Smooth muscle cell (in vitro differentiated cells): ENCODE measurements around the gene FOXI2. TPM values are rescaled to one million over a fixed set of nuclear protein-coding genes. Genes with fewer than 3 reads are reported as not detected.

Experiments used
- DNase-seq: peaks from one replicate; lab custom pipeline; 2025; ENCODE audit not compliant: unreplicated experiment; lab: John Stamatoyannopoulos, UW
- H2AFZ ChIP-seq: fragments of 200-600 bp; sonication (generic); 2 replicates; pipeline ENCODE4 v1.6.0; 2016; ENCODE audit warnings: antibody characterized with exemption, low read depth, mild to moderate bottlenecking
- H3F3A ChIP-seq: fragments of 200-600 bp; sonication (generic); 2 replicates; pipeline ENCODE4 v1.6.0; 2017; ENCODE audit warnings: antibody characterized with exemption, low read depth
- H3K27ac ChIP-seq: fragments of 200-600 bp; sonication (generic); 2 replicates; pipeline ENCODE4 v1.5.1; 2016; ENCODE audit warnings: low read depth, mild to moderate bottlenecking
- H3K27me3 ChIP-seq: fragments of 200-600 bp; sonication (generic); 2 replicates; pipeline ENCODE4 v1.6.1; 2016; ENCODE audit warnings: low read depth, mild to moderate bottlenecking
- H3K36me3 ChIP-seq: fragments of 200-600 bp; sonication (generic); 2 replicates; pipeline ENCODE4 v1.5.1; 2016; ENCODE audit warnings: low read depth
- H3K4me1 ChIP-seq: fragments of 200-600 bp; sonication (generic); 2 replicates; pipeline ENCODE4 v1.5.1; 2016; ENCODE audit warnings: low read depth
- H3K4me2 ChIP-seq: fragments of 200-600 bp; sonication (generic); 2 replicates; pipeline ENCODE4 v1.6.0; 2016; ENCODE audit warnings: mild to moderate bottlenecking
- H3K4me3 ChIP-seq: fragments of 200-600 bp; sonication (generic); 2 replicates; pipeline ENCODE4 v1.5.1; 2016; ENCODE audit warnings: mild to moderate bottlenecking
- H3K79me2 ChIP-seq: fragments of 200-600 bp; sonication (generic); 2 replicates; pipeline ENCODE4 v1.6.0; 2016; ENCODE audit warnings: low read depth, mild to moderate bottlenecking
- H3K9ac ChIP-seq: fragments of 200-600 bp; sonication (generic); 2 replicates; pipeline ENCODE4 v1.6.0; 2016; ENCODE audit warnings: low read depth
- H3K9me3 ChIP-seq: fragments of 200-600 bp; sonication (generic); replicated peaks from 2 replicates; pipeline ENCODE4 v1.5.1; 2016; ENCODE audit warnings: low read depth
- H4K20me1 ChIP-seq: fragments of 200-600 bp; sonication (generic); 2 replicates; pipeline ENCODE4 v1.6.0; 2016; ENCODE audit warnings: low read depth
- WGBS: methylation state at CpG from one replicate; pipeline ENCODE4 v1.1.7; 2016; ENCODE audit warnings: low lambda C conversion rate; 5-methylcytosine and 5-hydroxymethylcytosine counted together
- polyA plus RNA-seq: library from polyadenylated mRNA; unstranded; fragments of >200 nt; fragmentation: Nextera tagmentation; extraction: Ambion mirVana; gene quantifications from 2 replicates; pipeline ENCODE4 v1.2.1, GENCODE V29; 2016
- total RNA-seq: library from RNA; depleted of rRNA; stranded (reverse); fragments of >200 nt; gene quantifications from 2 replicates; pipeline ENCODE4 v1.2.3, GENCODE V29; 2014
- TF ChIP-seq, protein P1 (sequence below): fragments of 200-600 bp; sonication (generic); IDR thresholded peaks from 2 replicates; pipeline ENCODE4 v1.5.1; 2017; ENCODE audit warnings: borderline replicate concordance, mild to moderate bottlenecking, antibody characterized with exemption; ENCODE audit not compliant: insufficient read depth, poor library complexity, severe bottlenecking

The FOXI2 gene
- total and polyA plus RNA-seq, 2 experiments from 2014 or later: not detected

GRCh38 chr10:127739908-127740307, 2.9 kb downstream of the FOXI2 start:
- no peak overlapping the region for H3K4me3 ChIP-seq
- TF ChIP-seq, protein P1, sequence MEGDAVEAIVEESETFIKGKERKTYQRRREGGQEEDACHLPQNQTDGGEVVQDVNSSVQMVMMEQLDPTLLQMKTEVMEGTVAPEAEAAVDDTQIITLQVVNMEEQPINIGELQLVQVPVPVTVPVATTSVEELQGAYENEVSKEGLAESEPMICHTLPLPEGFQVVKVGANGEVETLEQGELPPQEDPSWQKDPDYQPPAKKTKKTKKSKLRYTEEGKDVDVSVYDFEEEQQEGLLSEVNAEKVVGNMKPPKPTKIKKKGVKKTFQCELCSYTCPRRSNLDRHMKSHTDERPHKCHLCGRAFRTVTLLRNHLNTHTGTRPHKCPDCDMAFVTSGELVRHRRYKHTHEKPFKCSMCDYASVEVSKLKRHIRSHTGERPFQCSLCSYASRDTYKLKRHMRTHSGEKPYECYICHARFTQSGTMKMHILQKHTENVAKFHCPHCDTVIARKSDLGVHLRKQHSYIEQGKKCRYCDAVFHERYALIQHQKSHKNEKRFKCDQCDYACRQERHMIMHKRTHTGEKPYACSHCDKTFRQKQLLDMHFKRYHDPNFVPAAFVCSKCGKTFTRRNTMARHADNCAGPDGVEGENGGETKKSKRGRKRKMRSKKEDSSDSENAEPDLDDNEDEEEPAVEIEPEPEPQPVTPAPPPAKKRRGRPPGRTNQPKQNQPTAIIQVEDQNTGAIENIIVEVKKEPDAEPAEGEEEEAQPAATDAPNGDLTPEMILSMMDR: no peak
- peaks cover 76% of the 10 kb centered on the region for H3K27me3 ChIP-seq
- no peaks in the 10 kb centered on the region for H3F3A ChIP-seq
- H3K27ac ChIP-seq: no peak overlapping the region
- no peaks in the 10 kb centered on the region for H3K79me2 ChIP-seq
- no peaks in the 10 kb centered on the region for H4K20me1 ChIP-seq
- 92% methylated on average over 1 of the region's 1 CpG for WGBS
- no peak for DNase-seq
- H3K9ac ChIP-seq: no peak overlapping the region
- H3K9me3 ChIP-seq: no peaks in the 10 kb centered on the region
- H2AFZ ChIP-seq: no peak overlapping the region
- no peak overlapping the region for H3K4me2 ChIP-seq
- peaks cover 6% of the 10 kb centered on the region for H3K4me1 ChIP-seq
- no peaks in the 10 kb centered on the region for H3K36me3 ChIP-seq

- TF ChIP-seq, protein P1: no peak
- no peak for DNase-seq
- no peaks in the 10 kb centered on the region for H3K79me2 ChIP-seq
- WGBS: 58% methylated on average over 4 of the region's 5 CpGs
- H4K20me1 ChIP-seq: no peaks in the 10 kb centered on the region
- H3K27me3 ChIP-seq: peaks cover 76% of the 10 kb centered on the region
- no peaks in the 10 kb centered on the region for H3F3A ChIP-seq
- no peak overlapping the region for H3K27ac ChIP-seq
- no peak overlapping the region for H3K9ac ChIP-seq
- H3K4me3 ChIP-seq: no peak overlapping the region
- no peaks in the 10 kb centered on the region for H3K9me3 ChIP-seq
- peaks cover 6% of the 10 kb centered on the region for H3K4me1 ChIP-seq
- H3K36me3 ChIP-seq: no peaks in the 10 kb centered on the region
- no peak overlapping the region for H3K4me2 ChIP-seq
- H2AFZ ChIP-seq: no peak overlapping the region
Measured at GRCh38 chr10:127740596-127740995, 3.6 kb downstream of the FOXI2 start.

DNA sequence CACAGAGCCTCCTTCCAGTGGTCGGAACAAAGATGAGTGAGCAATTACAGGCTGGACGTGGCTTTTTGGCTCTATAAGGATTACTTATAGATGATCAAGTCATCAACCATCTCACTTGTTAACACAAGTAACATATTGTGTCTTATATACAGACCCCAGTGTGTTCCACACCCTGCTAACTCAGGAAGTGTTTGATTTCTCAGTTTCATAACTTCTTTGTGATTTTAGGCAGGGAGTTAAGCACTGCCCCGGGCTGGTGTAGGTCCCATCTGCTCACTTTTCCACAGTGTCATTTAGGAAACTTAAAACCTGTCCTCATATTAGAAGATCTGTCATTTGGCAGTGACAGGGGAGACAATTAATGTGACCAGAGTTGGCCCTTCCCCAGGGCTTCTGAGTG, 6.2 kb downstream of the FOXI2 start:
- H3K79me2 ChIP-seq: no peaks in the 10 kb centered on the region
- DNase-seq: no peak
- no peaks in the 10 kb centered on the region for H4K20me1 ChIP-seq
- H3K9ac ChIP-seq: no peak overlapping the region
- H3F3A ChIP-seq: no peaks in the 10 kb centered on the region
- H3K36me3 ChIP-seq: no peaks in the 10 kb centered on the region
- WGBS: 65% methylated on average over 3 of the region's 3 CpGs
- H3K4me3 ChIP-seq: no peak overlapping the region
- H3K9me3 ChIP-seq: no peaks in the 10 kb centered on the region
- H3K27me3 ChIP-seq: peaks cover 49% of the 10 kb centered on the region
- H3K4me2 ChIP-seq: no peak overlapping the region
- H3K4me1 ChIP-seq: peaks cover 6% of the 10 kb centered on the region
- TF ChIP-seq, protein P1: no peak
- no peak overlapping the region for H2AFZ ChIP-seq
- no peak overlapping the region for H3K27ac ChIP-seq

- no peak overlapping the region for H2AFZ ChIP-seq
- no peak overlapping the region for H3K4me2 ChIP-seq
- no peak for DNase-seq
- WGBS: 84% methylated on average over 9 of the region's 9 CpGs
- no peak overlapping the region for H3K4me3 ChIP-seq
- TF ChIP-seq, protein P1: no peak
- H3K36me3 ChIP-seq: no peaks in the 10 kb centered on the region
- H3K9ac ChIP-seq: no peak overlapping the region
- H3K79me2 ChIP-seq: no peaks in the 10 kb centered on the region
- peaks cover 36% of the 10 kb centered on the region for H3K27me3 ChIP-seq
- H3K27ac ChIP-seq: no peak overlapping the region
- H3K4me1 ChIP-seq: no peaks in the 10 kb centered on the region
- H3F3A ChIP-seq: no peaks in the 10 kb centered on the region
- H3K9me3 ChIP-seq: no peaks in the 10 kb centered on the region
- H4K20me1 ChIP-seq: no peaks in the 10 kb centered on the region
Measured at GRCh38 chr10:127744956-127745355, 8.0 kb downstream of the FOXI2 start.
